Neural cell (in vitro differentiated cells): Measurements from ENCODE around the gene HIBCH. TPM values are rescaled to one million over a fixed set of nuclear protein-coding genes. Genes with fewer than 3 reads are reported as not detected.

ENCODE experiments used
- H2AFZ ChIP-seq: fragments of 200-600, 300-800 bp; sonication (generic), shearing (Covaris generic); 2 replicates; pipeline ENCODE4 v1.6.0; 2014; ENCODE audit warnings: low read depth, mild to moderate bottlenecking, antibody characterized with exemption, low read length, moderate library complexity
- H3F3A ChIP-seq: fragments of 200-600 bp; shearing (Covaris generic); 2 replicates; pipeline ENCODE4 v1.6.1; 2016; ENCODE audit warnings: mild to moderate bottlenecking, moderate library complexity, mixed read lengths, antibody characterized with exemption, low read length; ENCODE audit not compliant: insufficient read depth, poor library complexity, severe bottlenecking
- H3K27ac ChIP-seq: fragments of 200-600, 300-800 bp; sonication (generic), shearing (Covaris generic); 2 replicates; pipeline ENCODE4 v1.5.1; 2014; ENCODE audit warnings: mild to moderate bottlenecking, low read length, moderate library complexity
- H3K27me3 ChIP-seq: fragments of 300-800, 200-600 bp; sonication (generic), shearing (Covaris generic); 2 replicates; pipeline ENCODE4 v1.6.0; 2014; ENCODE audit warnings: mild to moderate bottlenecking, low read depth, low read length, moderate library complexity; ENCODE audit not compliant: insufficient read depth
- H3K36me3 ChIP-seq: fragments of 300-800, 200-600 bp; sonication (generic), shearing (Covaris generic); 2 replicates; pipeline ENCODE4 v1.5.1; 2014; ENCODE audit warnings: mild to moderate bottlenecking, antibody characterized with exemption, low read length, moderate library complexity; ENCODE audit not compliant: insufficient read depth
- H3K4me2 ChIP-seq: fragments of 300-800, 200-600 bp; sonication (generic), shearing (Covaris generic); 2 replicates; pipeline ENCODE4 v1.6.0; 2014; ENCODE audit warnings: mild to moderate bottlenecking, low read length
- H3K4me3 ChIP-seq: fragments of 300-800, 200-600 bp; sonication (generic), shearing (Covaris generic); 2 replicates; pipeline ENCODE4 v1.5.1; 2014; ENCODE audit warnings: mild to moderate bottlenecking, low read length, moderate library complexity
- H3K79me2 ChIP-seq: fragments of 200-600 bp; shearing (Covaris generic); replicated peaks from 2 replicates; pipeline ENCODE4 v1.6.0; 2014; ENCODE audit warnings: mild to moderate bottlenecking, low read length, moderate library complexity; ENCODE audit not compliant: insufficient read depth
- H3K9ac ChIP-seq: fragments of 300-800, 200-600 bp; sonication (generic), shearing (Covaris generic); 2 replicates; pipeline ENCODE4 v1.6.1; 2016; ENCODE audit warnings: mild to moderate bottlenecking, low read length, mixed read lengths
- H3K9me2 ChIP-seq: fragments of 200-600 bp; shearing (Covaris generic); 2 replicates; pipeline ENCODE4 v1.6.1; 2016; ENCODE audit warnings: mild to moderate bottlenecking, low read length, mixed read lengths; ENCODE audit not compliant: insufficient read depth
- H3K9me3 ChIP-seq: fragments of 200-600, 300-800 bp; sonication (generic), shearing (Covaris generic); 2 replicates; pipeline ENCODE4 v1.6.1; 2016; ENCODE audit warnings: mild to moderate bottlenecking, mixed run types, low read length, moderate library complexity, mixed read lengths
- H4K20me1 ChIP-seq: fragments of 200-600 bp; shearing (Covaris generic); 2 replicates; pipeline ENCODE4 v1.6.1; 2016; ENCODE audit warnings: mild to moderate bottlenecking, mixed run types; ENCODE audit not compliant: insufficient read depth
- CTCF ChIP-seq: fragments of 450-650 bp; IDR thresholded peaks from 2 replicates; pipeline ENCODE4 v1.5.1; 2014; ENCODE audit warnings: antibody characterized with exemption, mild to moderate bottlenecking, moderate library complexity; ENCODE audit not compliant: poor library complexity, severe bottlenecking
- EP300 ChIP-seq: fragments of 450-650 bp; conservative IDR thresholded peaks from 2 replicates; pipeline ENCODE4 v1.6.1; 2014; ENCODE audit warnings: antibody characterized with exemption, mild to moderate bottlenecking, moderate library complexity; ENCODE audit not compliant: poor library complexity, severe bottlenecking
- EZH2 ChIP-seq: fragments of 200-600, 300-800 bp; shearing (Covaris generic), sonication (generic); IDR thresholded peaks from 2 replicates; pipeline ENCODE4 v1.6.1; 2014; ENCODE audit warnings: antibody characterized with exemption, low read length, borderline replicate concordance, mild to moderate bottlenecking; ENCODE audit not compliant: insufficient read depth, poor library complexity, severe bottlenecking
- MXI1 ChIP-seq: fragments of 450-650 bp; conservative IDR thresholded peaks from 2 replicates; pipeline ENCODE4 v1.6.1; 2014; ENCODE audit warnings: antibody characterized with exemption, mild to moderate bottlenecking; ENCODE audit not compliant: poor library complexity, severe bottlenecking
- POLR2AphosphoS5 ChIP-seq: IDR thresholded peaks from 2 replicates; pipeline ENCODE4 v1.6.1; 2012
- RAD21 ChIP-seq: fragments of 450-650 bp; conservative IDR thresholded peaks from 2 replicates; pipeline ENCODE4 v1.6.1; 2014; ENCODE audit warnings: antibody characterized with exemption, mild to moderate bottlenecking, moderate library complexity
- REST ChIP-seq: IDR thresholded peaks from 2 replicates; pipeline ENCODE4 v1.6.1; 2012; ENCODE audit warnings: borderline replicate concordance
- SMC3 ChIP-seq: fragments of 450-650 bp; conservative IDR thresholded peaks from 2 replicates; pipeline ENCODE4 v1.6.1; 2014; ENCODE audit warnings: antibody characterized with exemption, mild to moderate bottlenecking, moderate library complexity; ENCODE audit not compliant: poor library complexity
- TAF1 ChIP-seq: IDR thresholded peaks from 2 replicates; pipeline ENCODE4 v1.6.1; 2012; ENCODE audit warnings: low read depth
- polyA plus RNA-seq: library from polyadenylated mRNA; depleted of rRNA; stranded (reverse); fragments of >200 nt; gene quantifications from 2 replicates; pipeline ENCODE4 v1.2.3, GENCODE V29; 2014

Gene HIBCH
- polyA plus RNA-seq, 1 donor from 2014 or later = 17.8 TPM

GRCh38 chr2:190167702-190168101 is 151.9 kb downstream of the HIBCH start:
- no peaks in the 10 kb centered on the region for H3F3A ChIP-seq
- H3K9me3 ChIP-seq = no peaks in the 10 kb centered on the region
- H3K9me2 ChIP-seq = no peaks in the 10 kb centered on the region
- H2AFZ ChIP-seq = no peak overlapping the region
- no peak overlapping the region for H3K4me2 ChIP-seq
- H3K36me3 ChIP-seq = no peaks in the 10 kb centered on the region
- H3K4me3 ChIP-seq = no peak overlapping the region
- H3K9ac ChIP-seq = no peak overlapping the region
- no peak for TF ChIP-seq REST
- no peak for TF ChIP-seq TAF1
- no peak for TF ChIP-seq EZH2
- TF ChIP-seq MXI1 = no peak
- TF ChIP-seq CTCF = no peak
- TF ChIP-seq RAD21 = no peak
- H4K20me1 ChIP-seq = no peaks in the 10 kb centered on the region
- no peaks in the 10 kb centered on the region for H3K79me2 ChIP-seq
- H3K27me3 ChIP-seq = no peaks in the 10 kb centered on the region
- no peak overlapping the region for H3K27ac ChIP-seq

- Histone ChIP-seq H2AFZ (no peak overlapping the region), H4K20me1 (no peaks in the 10 kb centered on the region), H3K9me3 (no peaks in the 10 kb centered on the region), H3K4me3 (no peak overlapping the region), H3K79me2 (no peaks in the 10 kb centered on the region), H3K36me3 (no peaks in the 10 kb centered on the region), H3K4me2 (no peak overlapping the region), H3K9me2 (no peaks in the 10 kb centered on the region), H3K9ac (no peak overlapping the region), H3K27ac (no peak overlapping the region), H3F3A (no peaks in the 10 kb centered on the region), H3K27me3 (no peaks in the 10 kb centered on the region)
- TF ChIP-seq CTCF = no peak
- no peak for TF ChIP-seq REST
- no peak for TF ChIP-seq POLR2AphosphoS5
- no peak for TF ChIP-seq EZH2
- no peak for TF ChIP-seq RAD21
- no peak for TF ChIP-seq EP300
- no peak for TF ChIP-seq SMC3
- TF ChIP-seq TAF1 = no peak
- TF ChIP-seq MXI1 = no peak
Observed at GRCh38 chr2:190165491-190165890, 154.1 kb downstream of the HIBCH start.
